ENCODE measurements around the gene AKNAD1.

DNA sequence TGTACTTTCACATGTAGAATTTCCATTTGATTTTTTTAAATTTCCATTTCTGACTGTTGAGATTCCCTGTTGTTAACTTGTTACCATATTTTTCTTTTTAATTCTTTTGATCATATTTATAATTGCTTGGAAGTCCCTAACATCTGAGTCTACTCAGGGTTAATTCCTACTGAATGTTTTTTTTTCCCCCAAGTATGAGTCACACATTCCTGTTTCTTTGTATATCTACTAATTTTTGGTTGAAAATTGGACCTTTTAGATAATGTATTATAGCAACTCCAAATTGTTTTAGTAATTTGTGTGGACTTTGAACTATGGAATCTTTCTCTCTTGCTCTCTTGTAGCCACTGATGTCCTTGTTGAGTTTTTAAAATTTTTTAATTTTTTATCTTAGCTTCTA lies 55.8 kb downstream of the AKNAD1 start:
- no peak for TF ChIP-seq PPARA (CRISPR knock-in tag; IDR thresholded peaks at IDR 0.05; ENCODE audit: borderline replicate concordance)
- TF ChIP-seq ZFP30 (CRISPR knock-in tag; IDR thresholded peaks at IDR 0.05), result no peak
- TF ChIP-seq ZFP3 (CRISPR knock-in tag; IDR thresholded peaks at IDR 0.05), result no peak
- TF ChIP-seq, protein P1, sequence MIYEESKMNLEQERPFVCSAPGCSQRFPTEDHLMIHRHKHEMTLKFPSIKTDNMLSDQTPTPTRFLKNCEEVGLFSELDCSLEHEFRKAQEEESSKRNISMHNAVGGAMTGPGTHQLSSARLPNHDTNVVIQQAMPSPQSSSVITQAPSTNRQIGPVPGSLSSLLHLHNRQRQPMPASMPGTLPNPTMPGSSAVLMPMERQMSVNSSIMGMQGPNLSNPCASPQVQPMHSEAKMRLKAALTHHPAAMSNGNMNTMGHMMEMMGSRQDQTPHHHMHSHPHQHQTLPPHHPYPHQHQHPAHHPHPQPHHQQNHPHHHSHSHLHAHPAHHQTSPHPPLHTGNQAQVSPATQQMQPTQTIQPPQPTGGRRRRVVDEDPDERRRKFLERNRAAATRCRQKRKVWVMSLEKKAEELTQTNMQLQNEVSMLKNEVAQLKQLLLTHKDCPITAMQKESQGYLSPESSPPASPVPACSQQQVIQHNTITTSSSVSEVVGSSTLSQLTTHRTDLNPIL (CRISPR knock-in tag; IDR thresholded peaks at IDR 0.05; ENCODE audit: low read depth), result no peak
- TF ChIP-seq ARNTL (CRISPR knock-in tag; IDR thresholded peaks at IDR 0.05; ENCODE audit: borderline replicate concordance, low read depth), result no peak
- TF ChIP-seq, protein P2, sequence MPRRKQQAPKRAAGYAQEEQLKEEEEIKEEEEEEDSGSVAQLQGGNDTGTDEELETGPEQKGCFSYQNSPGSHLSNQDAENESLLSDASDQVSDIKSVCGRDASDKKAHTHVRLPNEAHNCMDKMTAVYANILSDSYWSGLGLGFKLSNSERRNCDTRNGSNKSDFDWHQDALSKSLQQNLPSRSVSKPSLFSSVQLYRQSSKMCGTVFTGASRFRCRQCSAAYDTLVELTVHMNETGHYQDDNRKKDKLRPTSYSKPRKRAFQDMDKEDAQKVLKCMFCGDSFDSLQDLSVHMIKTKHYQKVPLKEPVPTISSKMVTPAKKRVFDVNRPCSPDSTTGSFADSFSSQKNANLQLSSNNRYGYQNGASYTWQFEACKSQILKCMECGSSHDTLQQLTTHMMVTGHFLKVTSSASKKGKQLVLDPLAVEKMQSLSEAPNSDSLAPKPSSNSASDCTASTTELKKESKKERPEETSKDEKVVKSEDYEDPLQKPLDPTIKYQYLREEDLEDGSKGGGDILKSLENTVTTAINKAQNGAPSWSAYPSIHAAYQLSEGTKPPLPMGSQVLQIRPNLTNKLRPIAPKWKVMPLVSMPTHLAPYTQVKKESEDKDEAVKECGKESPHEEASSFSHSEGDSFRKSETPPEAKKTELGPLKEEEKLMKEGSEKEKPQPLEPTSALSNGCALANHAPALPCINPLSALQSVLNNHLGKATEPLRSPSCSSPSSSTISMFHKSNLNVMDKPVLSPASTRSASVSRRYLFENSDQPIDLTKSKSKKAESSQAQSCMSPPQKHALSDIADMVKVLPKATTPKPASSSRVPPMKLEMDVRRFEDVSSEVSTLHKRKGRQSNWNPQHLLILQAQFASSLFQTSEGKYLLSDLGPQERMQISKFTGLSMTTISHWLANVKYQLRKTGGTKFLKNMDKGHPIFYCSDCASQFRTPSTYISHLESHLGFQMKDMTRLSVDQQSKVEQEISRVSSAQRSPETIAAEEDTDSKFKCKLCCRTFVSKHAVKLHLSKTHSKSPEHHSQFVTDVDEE (CRISPR knock-in tag; IDR thresholded peaks at IDR 0.05), result no peak
- TF ChIP-seq, protein P3, sequence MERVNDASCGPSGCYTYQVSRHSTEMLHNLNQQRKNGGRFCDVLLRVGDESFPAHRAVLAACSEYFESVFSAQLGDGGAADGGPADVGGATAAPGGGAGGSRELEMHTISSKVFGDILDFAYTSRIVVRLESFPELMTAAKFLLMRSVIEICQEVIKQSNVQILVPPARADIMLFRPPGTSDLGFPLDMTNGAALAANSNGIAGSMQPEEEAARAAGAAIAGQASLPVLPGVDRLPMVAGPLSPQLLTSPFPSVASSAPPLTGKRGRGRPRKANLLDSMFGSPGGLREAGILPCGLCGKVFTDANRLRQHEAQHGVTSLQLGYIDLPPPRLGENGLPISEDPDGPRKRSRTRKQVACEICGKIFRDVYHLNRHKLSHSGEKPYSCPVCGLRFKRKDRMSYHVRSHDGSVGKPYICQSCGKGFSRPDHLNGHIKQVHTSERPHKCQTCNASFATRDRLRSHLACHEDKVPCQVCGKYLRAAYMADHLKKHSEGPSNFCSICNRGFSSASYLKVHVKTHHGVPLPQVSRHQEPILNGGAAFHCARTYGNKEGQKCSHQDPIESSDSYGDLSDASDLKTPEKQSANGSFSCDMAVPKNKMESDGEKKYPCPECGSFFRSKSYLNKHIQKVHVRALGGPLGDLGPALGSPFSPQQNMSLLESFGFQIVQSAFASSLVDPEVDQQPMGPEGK (CRISPR knock-in tag; IDR thresholded peaks at IDR 0.05; ENCODE audit: borderline replicate concordance), result no peak
- no peak for TF ChIP-seq GLIS3 (CRISPR knock-in tag; IDR thresholded peaks at IDR 0.05)
- TF ChIP-seq ISL1 (CRISPR knock-in tag; IDR thresholded peaks at IDR 0.05), result no peak
- no peak for TF ChIP-seq OSR1 (CRISPR knock-in tag; IDR thresholded peaks at IDR 0.05)
- no peak for TF ChIP-seq ZNF565 (CRISPR knock-in tag; conservative IDR thresholded peaks at IDR 0.05; ENCODE audit: low read depth)
- no peak for TF ChIP-seq ZC3H10 (CRISPR knock-in tag; IDR thresholded peaks at IDR 0.05)
